DND-41 (cell line): ENCODE measurements around the gene DNAJB13.

ENCODE experiments used
- CTCF ChIP-seq: IDR thresholded peaks from 2 replicates; pipeline ENCODE4 v1.5.1; 2012; ENCODE audit warnings: borderline replicate concordance, low read length, moderate library complexity, mild to moderate bottlenecking; ENCODE audit not compliant: poor library complexity, severe bottlenecking; ENCODE audit errors: extremely low read depth
- EZH2 ChIP-seq: IDR thresholded peaks from 3 replicates; pipeline ENCODE4 v1.6.1; 2012; ENCODE audit warnings: borderline replicate concordance, low read depth, mild to moderate bottlenecking, moderate library complexity, low read length, inconsistent platforms; ENCODE audit not compliant: severe bottlenecking

- TF ChIP-seq EZH2, result no peak
- TF ChIP-seq CTCF, result no peak
Measured at GRCh38 chr11:74010306-74011300, 59.8 kb downstream of the DNAJB13 start.
